Fibroblast of mammary gland (primary cell): Measurements from ENCODE around the gene ZNF532.

Experiments used
- DNase-seq: peaks from one replicate; pipeline ENCODE4 v3.0.0-alpha.2; 2010; ENCODE audit warnings: low read depth
- H3K4me3 ChIP-seq: 2 replicates; pipeline ENCODE4 v1.5.1; 2011; ENCODE audit warnings: low read depth, mild to moderate bottlenecking, low read length, moderate library complexity; ENCODE audit not compliant: control insufficient read depth
- TF ChIP-seq, protein P1 (sequence below): conservative IDR thresholded peaks from 2 replicates; pipeline ENCODE4 v1.5.1; 2011; ENCODE audit warnings: low read depth, low read length, inconsistent platforms; ENCODE audit not compliant: control insufficient read depth, insufficient read depth

Gene ZNF532

DNA sequence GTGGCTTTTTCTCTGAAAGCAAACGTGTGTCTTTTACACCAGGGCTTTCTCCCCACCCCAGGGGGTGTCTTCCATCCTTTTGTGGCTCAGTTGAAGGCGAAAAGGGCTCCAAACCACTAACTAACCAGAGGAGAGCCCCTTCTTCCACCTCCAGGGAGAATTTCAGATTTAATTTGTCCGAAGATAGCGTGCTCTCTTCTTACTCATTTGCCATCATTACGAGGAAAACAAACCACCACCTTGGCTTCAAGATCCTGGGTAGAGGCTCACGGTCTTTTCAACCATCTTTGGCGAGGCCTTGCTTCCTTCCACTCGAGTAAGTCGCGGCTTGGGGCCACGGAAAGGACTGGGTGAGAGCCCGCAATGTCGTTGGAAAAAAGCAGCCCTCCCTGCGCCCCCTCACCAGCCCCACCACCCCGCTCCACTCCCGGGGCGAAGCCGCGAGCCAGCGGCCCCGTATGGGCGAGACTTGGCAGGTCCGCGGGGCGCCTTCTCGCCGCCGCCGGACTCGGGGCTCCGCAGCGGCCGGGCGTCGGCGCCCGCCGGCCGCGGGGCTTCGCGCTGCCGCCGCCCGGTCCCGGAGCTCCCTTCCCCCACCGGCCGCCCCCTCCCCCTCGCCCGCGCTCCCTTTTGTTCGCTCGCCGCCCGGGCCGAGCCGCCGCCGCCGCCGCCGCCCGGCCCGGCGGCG lies 1.7 kb upstream of the ZNF532 start:
- H3K4me3 ChIP-seq = peak overlapping the region; percentile 37
- TF ChIP-seq, protein P1, sequence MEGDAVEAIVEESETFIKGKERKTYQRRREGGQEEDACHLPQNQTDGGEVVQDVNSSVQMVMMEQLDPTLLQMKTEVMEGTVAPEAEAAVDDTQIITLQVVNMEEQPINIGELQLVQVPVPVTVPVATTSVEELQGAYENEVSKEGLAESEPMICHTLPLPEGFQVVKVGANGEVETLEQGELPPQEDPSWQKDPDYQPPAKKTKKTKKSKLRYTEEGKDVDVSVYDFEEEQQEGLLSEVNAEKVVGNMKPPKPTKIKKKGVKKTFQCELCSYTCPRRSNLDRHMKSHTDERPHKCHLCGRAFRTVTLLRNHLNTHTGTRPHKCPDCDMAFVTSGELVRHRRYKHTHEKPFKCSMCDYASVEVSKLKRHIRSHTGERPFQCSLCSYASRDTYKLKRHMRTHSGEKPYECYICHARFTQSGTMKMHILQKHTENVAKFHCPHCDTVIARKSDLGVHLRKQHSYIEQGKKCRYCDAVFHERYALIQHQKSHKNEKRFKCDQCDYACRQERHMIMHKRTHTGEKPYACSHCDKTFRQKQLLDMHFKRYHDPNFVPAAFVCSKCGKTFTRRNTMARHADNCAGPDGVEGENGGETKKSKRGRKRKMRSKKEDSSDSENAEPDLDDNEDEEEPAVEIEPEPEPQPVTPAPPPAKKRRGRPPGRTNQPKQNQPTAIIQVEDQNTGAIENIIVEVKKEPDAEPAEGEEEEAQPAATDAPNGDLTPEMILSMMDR = no peak
- peak; percentile 62 for DNase-seq

DNA sequence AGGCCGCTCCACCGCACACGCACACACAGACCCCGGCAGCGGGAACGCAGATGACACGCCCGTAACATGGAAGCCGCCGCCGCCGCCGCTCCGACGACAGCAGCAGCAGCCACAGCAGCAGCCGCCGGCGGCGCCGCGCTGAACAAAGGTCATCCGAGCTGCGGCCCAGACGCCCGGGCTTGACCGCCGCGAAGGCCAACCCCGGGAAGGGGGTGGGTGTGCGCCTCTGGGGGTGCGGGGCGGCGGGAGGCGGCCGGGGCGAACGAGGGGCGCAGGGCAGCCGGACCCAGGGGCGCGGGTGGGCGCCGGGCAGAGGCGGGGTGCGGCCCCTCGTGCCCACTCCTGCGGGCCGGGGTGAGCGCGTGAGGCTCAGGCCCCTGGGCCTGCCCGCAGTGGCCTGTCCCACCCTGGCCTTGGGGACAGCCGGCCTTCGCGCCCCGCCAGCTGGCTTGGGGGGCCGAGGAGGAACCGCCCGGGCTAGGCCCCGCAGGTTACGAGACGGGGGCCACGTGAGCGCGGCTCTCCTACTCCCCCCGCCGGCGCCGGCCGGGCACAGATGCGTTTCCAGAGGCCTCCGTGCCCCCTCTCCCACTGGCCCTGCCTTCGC lies 1.0 kb upstream of the ZNF532 start:
- H3K4me3 ChIP-seq = peak overlapping the region; percentile 6
- TF ChIP-seq, protein P1 = no peak
- no peak for DNase-seq

DNA sequence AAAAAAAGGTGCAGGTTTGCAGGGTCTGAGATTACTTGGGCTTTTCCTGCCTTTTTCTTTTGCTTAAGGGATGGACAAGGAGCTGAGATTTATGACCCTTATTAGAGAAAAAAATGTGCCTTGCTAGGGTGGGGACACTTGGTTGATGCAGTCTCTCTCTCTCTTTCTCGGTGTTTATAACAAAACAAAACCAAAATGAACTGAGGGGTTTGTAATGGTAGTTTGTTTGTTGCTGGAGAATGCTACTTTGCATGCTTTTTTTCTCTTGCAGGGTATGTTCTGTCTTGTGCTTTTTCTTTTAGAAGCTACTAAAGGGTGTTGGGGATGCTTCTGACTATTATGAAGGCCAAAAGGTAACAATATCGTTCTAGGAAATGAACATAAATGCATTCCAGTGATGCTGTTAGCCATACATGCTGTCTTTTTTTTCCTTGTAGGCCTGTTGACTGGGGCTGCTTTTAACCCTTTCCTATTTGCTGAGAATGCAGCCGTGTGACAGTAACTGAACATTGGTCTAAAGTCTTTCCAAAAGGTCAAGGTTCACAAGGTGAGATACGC lies 435 bp downstream of the ZNF532 start:
- H3K4me3 ChIP-seq = no peak overlapping the region
- TF ChIP-seq, protein P1 = no peak
- no peak for DNase-seq

DNA sequence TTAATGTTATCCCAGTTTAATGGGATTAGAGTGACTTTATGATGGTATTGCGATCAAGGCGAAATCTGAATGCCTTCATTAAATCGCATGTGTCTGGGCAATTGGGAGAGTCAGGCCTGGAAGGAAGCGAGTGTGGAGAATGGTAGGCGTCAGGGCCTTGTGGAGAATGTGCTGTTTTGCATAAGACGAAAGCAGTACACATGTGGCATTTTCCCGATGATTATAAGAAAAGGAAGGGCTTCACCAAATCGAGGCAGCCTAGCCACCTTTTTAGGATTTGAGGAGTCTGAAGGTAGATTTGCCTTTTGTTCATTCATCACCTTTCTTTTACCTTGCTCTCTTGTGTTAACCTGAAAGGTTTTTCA lies 1.0 kb downstream of the ZNF532 start:
- TF ChIP-seq, protein P1 = no peak
- no peak for DNase-seq
- H3K4me3 ChIP-seq = no peak overlapping the region

DNA sequence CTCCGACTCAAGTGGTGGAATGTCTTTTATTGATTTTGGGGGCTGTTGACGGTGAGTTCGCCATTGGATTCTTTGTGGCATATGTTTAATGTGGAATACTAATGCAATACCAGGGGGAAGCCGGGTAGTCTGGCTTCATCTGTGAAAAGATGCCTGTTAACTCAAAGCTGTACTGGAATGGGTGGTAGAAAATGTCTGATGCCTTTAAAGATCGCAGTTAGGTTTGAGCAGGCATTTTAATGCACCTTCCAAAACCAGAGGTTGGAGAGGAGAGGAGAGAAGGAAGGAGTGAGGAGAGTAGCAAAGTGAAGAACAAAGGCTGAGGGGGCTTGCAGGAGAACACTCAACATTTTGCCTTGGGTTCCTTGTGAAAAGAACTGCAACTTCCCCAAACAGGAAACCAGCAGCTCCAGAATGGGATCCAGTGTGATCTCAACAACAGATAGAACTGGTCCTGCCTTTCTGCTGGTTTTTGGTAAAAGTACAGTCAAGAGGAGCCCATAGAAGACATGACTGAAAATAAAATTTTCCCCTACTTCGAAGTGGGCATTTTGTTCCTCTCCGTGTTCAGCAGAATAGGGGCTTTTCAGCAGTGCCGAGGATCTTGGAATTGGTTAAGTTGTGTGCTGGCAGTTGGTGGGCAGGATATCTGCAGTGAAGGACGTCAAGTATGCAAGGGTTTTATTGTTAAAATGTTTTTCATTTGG lies 1.5 kb downstream of the ZNF532 start:
- no peak overlapping the region for H3K4me3 ChIP-seq
- DNase-seq = no peak
- TF ChIP-seq, protein P1 = no peak

DNA sequence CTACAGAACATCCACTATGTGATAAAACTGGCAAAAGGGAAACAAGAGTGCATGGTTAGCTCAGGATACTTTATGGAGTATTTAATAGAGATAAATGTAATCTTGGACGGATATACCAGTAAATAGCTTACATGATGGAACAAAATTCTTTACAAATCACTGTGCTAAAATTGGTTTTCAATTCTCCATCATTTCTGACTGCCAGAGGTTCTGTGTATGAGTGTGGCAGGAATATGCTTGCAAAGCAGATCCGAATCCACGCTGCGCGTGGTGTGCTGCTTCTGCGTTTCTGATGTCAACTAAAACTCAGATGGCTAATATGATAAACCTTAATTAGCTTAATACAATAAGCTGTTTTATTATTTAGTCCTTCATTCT lies 2.1 kb downstream of the ZNF532 start:
- TF ChIP-seq, protein P1 = no peak
- no peak overlapping the region for H3K4me3 ChIP-seq
- DNase-seq = no peak
